ENCODE results near the gene FAM181B.

- TF ChIP-seq CTCF (IDR thresholded peaks at IDR 0.05) (no peak), EZH2 (IDR thresholded peaks at IDR 0.05; ENCODE audit: borderline replicate concordance, insufficient read depth, low read depth, low read length, poor library complexity, severe bottlenecking) (no peak)
These were observed 1.3 kb downstream of the FAM181B start for GRCh38 chr11:82732348-82732733.

Measured in B cell (primary cell).